HEK293 (cell line): ENCODE data around the gene PIP5K1C.

ENCODE experiments used
- AEBP2 ChIP-seq: fragments of 450-650 bp; formaldehyde crosslinking; IDR thresholded peaks from 2 replicates; pipeline ENCODE4 v1.5.1; 2016; ENCODE audit warnings: missing biosample characterization, missing genetic modification characterization, borderline replicate concordance
- KLF9 ChIP-seq: fragments of 450-650 bp; formaldehyde crosslinking; IDR thresholded peaks from 2 replicates; pipeline ENCODE4 v1.5.1; 2016; ENCODE audit warnings: missing biosample characterization, missing genetic modification characterization, low read depth
- PRDM2 ChIP-seq: fragments of 450-650 bp; formaldehyde crosslinking; IDR thresholded peaks from 2 replicates; pipeline ENCODE4 v1.5.1; 2016; ENCODE audit warnings: missing biosample characterization, missing genetic modification characterization, borderline replicate concordance
- REST ChIP-seq: fragments of 450-650 bp; formaldehyde crosslinking; IDR thresholded peaks from 2 replicates; pipeline ENCODE4 v1.5.1; 2016; ENCODE audit warnings: missing biosample characterization, missing genetic modification characterization
- TRIM28 ChIP-seq: IDR thresholded peaks from 2 replicates; pipeline ENCODE4 v1.6.1; 2011; ENCODE audit warnings: low read length, control low read depth, borderline replicate concordance
- ZBTB1 ChIP-seq: fragments of 450-650 bp; formaldehyde crosslinking; IDR thresholded peaks from 2 replicates; pipeline ENCODE4 v1.5.1; 2016; ENCODE audit warnings: missing biosample characterization, missing genetic modification characterization
- ZBTB20 ChIP-seq: fragments of 450-650 bp; formaldehyde crosslinking; IDR thresholded peaks from 2 replicates; pipeline ENCODE4 v1.5.1; 2016; ENCODE audit warnings: missing biosample characterization, missing genetic modification characterization
- ZFP3 ChIP-seq: fragments of 450-650 bp; formaldehyde crosslinking; IDR thresholded peaks from 2 replicates; pipeline ENCODE4 v1.5.1; 2016; ENCODE audit warnings: low read depth, missing biosample characterization, missing genetic modification characterization
- ZNF112 ChIP-seq: fragments of 450-650 bp; formaldehyde crosslinking; IDR thresholded peaks from 2 replicates; pipeline ENCODE4 v1.5.0; 2017; ENCODE audit warnings: missing biosample characterization, missing genetic modification characterization
- ZNF132 ChIP-seq: fragments of 450-650 bp; formaldehyde crosslinking; IDR thresholded peaks from 2 replicates; pipeline ENCODE4 v1.5.1; 2017; ENCODE audit warnings: missing biosample characterization, missing genetic modification characterization, borderline replicate concordance
- ZNF148 ChIP-seq: fragments of 450-650 bp; formaldehyde crosslinking; IDR thresholded peaks from 2 replicates; pipeline ENCODE4 v1.5.0; 2017; ENCODE audit warnings: missing biosample characterization, missing genetic modification characterization, borderline replicate concordance
- ZNF155 ChIP-seq: fragments of 450-650 bp; formaldehyde crosslinking; IDR thresholded peaks from 2 replicates; pipeline ENCODE4 v1.5.1; 2016; ENCODE audit warnings: missing biosample characterization, missing genetic modification characterization
- ZNF18 ChIP-seq: fragments of 450-650 bp; formaldehyde crosslinking; IDR thresholded peaks from 2 replicates; pipeline ENCODE4 v1.5.1; 2016; ENCODE audit warnings: missing biosample characterization, missing genetic modification characterization
- ZNF221 ChIP-seq: fragments of 450-650 bp; formaldehyde crosslinking; IDR thresholded peaks from 2 replicates; pipeline ENCODE4 v1.5.1; 2017; ENCODE audit warnings: missing biosample characterization, missing genetic modification characterization, borderline replicate concordance
- ZNF404 ChIP-seq: fragments of 450-650 bp; formaldehyde crosslinking; IDR thresholded peaks from 2 replicates; pipeline ENCODE4 v1.5.1; 2017; ENCODE audit warnings: missing biosample characterization, missing genetic modification characterization
- ZNF473 ChIP-seq: fragments of 450-650 bp; formaldehyde crosslinking; IDR thresholded peaks from 2 replicates; pipeline ENCODE4 v1.5.1; 2017; ENCODE audit warnings: missing biosample characterization, missing genetic modification characterization
- ZNF558 ChIP-seq: fragments of 450-650 bp; formaldehyde crosslinking; IDR thresholded peaks from 2 replicates; pipeline ENCODE4 v1.5.1; 2016; ENCODE audit warnings: missing biosample characterization, missing genetic modification characterization
- ZNF561 ChIP-seq: fragments of 450-650 bp; IDR thresholded peaks from 2 replicates; pipeline ENCODE4 v1.5.1; 2018; ENCODE audit warnings: missing biosample characterization, missing genetic modification characterization, borderline replicate concordance
- ZNF610 ChIP-seq: fragments of 450-650 bp; formaldehyde crosslinking; IDR thresholded peaks from 2 replicates; pipeline ENCODE4 v1.5.1; 2016; ENCODE audit warnings: missing biosample characterization, missing genetic modification characterization, borderline replicate concordance
- ZNF645 ChIP-seq: fragments of 450-650 bp; formaldehyde crosslinking; IDR thresholded peaks from 2 replicates; pipeline ENCODE4; 2016; ENCODE audit warnings: missing biosample characterization, missing genetic modification characterization
- ZNF837 ChIP-seq: fragments of 450-650 bp; formaldehyde crosslinking; IDR thresholded peaks from 2 replicates; pipeline ENCODE4 v1.5.1; 2016; ENCODE audit warnings: missing biosample characterization, missing genetic modification characterization
- ZXDB ChIP-seq: fragments of 450-650 bp; formaldehyde crosslinking; IDR thresholded peaks from 2 replicates; pipeline ENCODE4 v1.5.1; 2016; ENCODE audit warnings: missing biosample characterization, missing genetic modification characterization

The PIP5K1C gene

GRCh38 chr19:3626473-3627350, 73.6 kb downstream of the PIP5K1C start, which contains the start of gene CACTIN (continued):
- TF ChIP-seq PRDM2 (tag by site-specific recombination) = no peak
- no peak for TF ChIP-seq TRIM28
- TF ChIP-seq ZXDB (tag by site-specific recombination) = peak; percentile 96; the same call in 1 of the 2 replicates
- TF ChIP-seq ZNF112 = no peak
- TF ChIP-seq KLF9 (tag by site-specific recombination) = peak; percentile 94
- no peak for TF ChIP-seq ZFP3 (tag by site-specific recombination)
- TF ChIP-seq ZNF610 (tag by site-specific recombination) = no peak
- no peak for TF ChIP-seq AEBP2 (tag by site-specific recombination)
- TF ChIP-seq REST (tag by site-specific recombination) = no peak; the same call in 1 of the 2 replicates
- no peak for TF ChIP-seq ZNF645 (tag by site-specific recombination)
- TF ChIP-seq ZNF221 (tag by site-specific recombination) = peak; percentile 38; the same call in 1 of the 2 replicates
- no peak for TF ChIP-seq ZNF473
- no peak for TF ChIP-seq ZNF404
- TF ChIP-seq ZNF148 (tag by site-specific recombination) = peak; percentile 61; the same call in 1 of the 2 replicates
- no peak for TF ChIP-seq ZNF18 (tag by site-specific recombination)
- TF ChIP-seq ZBTB1 (tag by site-specific recombination) = no peak
- TF ChIP-seq ZNF155 = no peak
- no peak for TF ChIP-seq ZNF132
- no peak for TF ChIP-seq ZNF837 (tag by site-specific recombination)
- TF ChIP-seq ZBTB20 = peak; percentile 28; the same call in 1 of the 2 replicates
- peak; percentile 78 for TF ChIP-seq ZNF561 (tag by site-specific recombination)
- no peak for TF ChIP-seq ZNF558 (tag by site-specific recombination)
